ENCODE results near the gene POMC.
"Not testable (repeated sequence)": the region's sequence is repeated elsewhere in the genome, so short reads cannot be mapped to it uniquely, and the experiment has no call there.

The POMC gene

DNA sequence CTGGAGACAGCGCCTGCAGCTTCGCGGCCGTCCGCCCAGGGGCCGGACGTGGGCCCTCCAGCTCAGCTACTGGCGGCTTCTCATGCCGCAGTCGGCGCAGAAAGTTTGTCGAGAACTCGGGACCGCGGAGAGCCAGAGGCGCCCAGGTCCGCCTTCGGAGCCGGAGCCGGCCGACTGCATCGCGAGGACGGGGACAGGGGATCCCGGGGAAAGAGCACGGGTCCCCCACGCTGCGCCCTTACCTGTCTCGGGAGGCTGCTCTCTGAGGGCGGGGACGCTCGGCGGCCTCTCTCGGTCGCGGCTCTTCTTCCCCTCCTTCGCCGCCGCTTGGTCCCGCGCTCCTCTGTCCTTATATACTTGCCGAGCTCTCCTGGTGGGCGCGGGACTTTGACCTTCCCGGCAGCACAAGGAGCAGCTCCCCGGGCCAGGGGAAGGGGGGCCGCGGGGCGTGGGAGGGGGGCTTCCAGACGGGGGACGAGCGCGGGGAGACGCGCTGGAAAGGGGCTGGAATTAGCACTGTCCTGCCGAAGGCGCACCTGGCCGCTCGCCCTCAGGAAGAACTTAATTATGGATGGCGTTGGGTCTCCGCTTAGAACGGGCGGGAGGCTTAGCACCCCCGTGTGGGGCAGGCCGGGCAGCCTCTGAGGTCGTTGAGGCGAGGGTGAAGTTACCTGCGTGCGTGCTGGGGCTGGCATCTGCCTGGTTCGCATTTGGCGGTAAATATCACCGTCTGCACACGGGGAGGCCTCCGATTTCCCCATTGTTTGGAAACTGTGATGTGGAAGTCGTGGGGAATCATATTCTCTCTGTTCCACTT lies at the start of gene POMC:
Gene POMC, minus strand, starts transcription at position 325 of the 817 bp plus-strand sequence. CDS start 3,808 bp downstream, outside the sequence.
- H3K9ac ChIP-seq (ENCODE audit: low read depth in 1 of 2, low read length in 2 of 2) = no peak within 1 kb of the TSS
- H3K4me1 ChIP-seq (ENCODE audit: control insufficient read depth in 1 of 2, insufficient read depth in 2 of 2, low read length in 2 of 2) = peaks cover 0 to 5% of the 10 kb centered on the region in 2 donors
- H3K4me3 ChIP-seq (ENCODE audit: low read depth in 1 of 2, low read length in 2 of 2) = peak within 1 kb of the TSS; percentile 58 to 62
- peaks cover 36 to 45% of the 10 kb centered on the region in 2 donors for H3K27me3 ChIP-seq (ENCODE audit: control insufficient read depth in 1 of 2, insufficient read depth in 2 of 2, low read length in 2 of 2)
- no peak within 1 kb of the TSS for H3K27ac ChIP-seq (ENCODE audit: low read depth, low read length)
- H3K36me3 ChIP-seq (ENCODE audit: control insufficient read depth in 1 of 2, insufficient read depth in 2 of 2, low read length in 2 of 2) = no peaks in the 10 kb centered on the region
- H3K9me3 ChIP-seq (ENCODE audit: control insufficient read depth in 1 of 2, low read length in 2 of 2) = no peaks in the 10 kb centered on the region

DNA sequence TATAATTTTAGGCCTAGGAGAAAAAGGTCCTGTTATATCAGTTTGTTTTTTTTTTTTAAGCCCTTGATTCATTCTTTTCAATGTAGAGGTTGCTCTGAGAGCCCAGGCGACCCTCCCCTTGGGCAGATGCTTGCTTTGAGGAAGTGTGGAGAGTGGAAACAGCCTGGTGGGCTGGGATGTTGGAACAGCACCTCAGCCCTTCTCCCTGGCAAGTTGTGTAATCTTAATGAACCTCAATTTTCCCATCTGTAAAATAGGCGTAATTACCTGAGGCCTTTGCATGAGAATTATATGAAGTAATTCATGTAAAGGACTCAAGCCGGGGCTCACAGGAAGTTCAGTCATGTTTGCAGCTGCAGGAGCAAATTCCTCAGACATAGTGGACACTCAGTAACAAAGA lies 49.7 kb upstream of the POMC start:
- H3K36me3 ChIP-seq (ENCODE audit: control insufficient read depth in 1 of 2, insufficient read depth in 2 of 2, low read length in 2 of 2) = no peaks in the 10 kb centered on the region
- no peaks in the 10 kb centered on the region for H3K27me3 ChIP-seq (ENCODE audit: control insufficient read depth in 1 of 2, insufficient read depth in 2 of 2, low read length in 2 of 2)
- no peak overlapping the region for H3K27ac ChIP-seq (ENCODE audit: low read depth, low read length)
- H3K9ac ChIP-seq (ENCODE audit: low read depth in 1 of 2, low read length in 2 of 2) = no peak overlapping the region
- H3K4me3 ChIP-seq (ENCODE audit: low read depth in 1 of 2, low read length in 2 of 2) = no peak overlapping the region
- no peaks in the 10 kb centered on the region for H3K9me3 ChIP-seq (ENCODE audit: control insufficient read depth in 1 of 2, low read length in 2 of 2)
- H3K4me1 ChIP-seq (ENCODE audit: control insufficient read depth in 1 of 2, insufficient read depth in 2 of 2, low read length in 2 of 2) = peaks cover 0 to 4% of the 10 kb centered on the region in 2 donors

DNA sequence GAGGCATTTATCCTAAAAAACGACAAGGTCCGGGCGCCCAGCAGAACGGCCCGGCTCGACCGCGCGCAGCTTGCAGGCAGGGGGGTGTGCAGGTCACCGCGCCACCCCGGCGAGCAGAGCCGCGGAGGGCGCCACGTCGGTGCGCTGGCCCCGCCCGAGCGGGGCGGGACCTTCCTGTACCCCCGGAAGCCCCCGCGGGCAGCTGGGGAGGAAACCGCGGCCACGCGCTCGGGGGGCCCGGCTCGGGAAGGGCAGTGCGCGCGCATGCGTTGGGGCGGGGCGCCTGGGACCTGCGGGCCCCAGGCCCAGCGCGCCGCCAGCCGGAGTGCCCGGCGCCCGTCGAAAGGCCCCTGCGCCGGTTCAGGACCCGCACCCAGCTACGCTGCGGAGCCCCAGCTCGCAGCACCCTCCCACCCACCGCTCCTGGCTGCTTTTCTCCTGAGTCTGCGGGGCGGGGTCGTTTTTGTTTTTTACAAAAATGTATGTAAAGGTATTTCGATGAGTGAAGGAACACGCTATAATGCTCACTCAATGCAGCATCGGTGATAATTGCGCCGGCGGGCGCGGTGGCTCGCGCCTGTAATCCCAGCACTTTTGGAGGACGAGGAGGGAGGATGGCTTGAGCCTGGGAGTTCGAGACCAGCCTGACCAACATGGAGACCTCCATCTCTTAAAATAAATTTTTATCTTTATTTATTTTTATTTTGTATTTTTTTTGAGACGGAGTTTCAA lies 47.7 kb upstream of the POMC start:
- no peaks in the 10 kb centered on the region for H3K27me3 ChIP-seq (ENCODE audit: control insufficient read depth in 1 of 2, insufficient read depth in 2 of 2, low read length in 2 of 2)
- H3K4me3 ChIP-seq (ENCODE audit: low read depth in 1 of 2, low read length in 2 of 2) = peak overlapping the region; percentile 58 to 73
- peak overlapping the region; percentile 56 for H3K27ac ChIP-seq (ENCODE audit: low read depth, low read length)
- H3K9ac ChIP-seq (ENCODE audit: low read depth in 1 of 2, low read length in 2 of 2) = peak overlapping the region in 1 of 2 donors; percentile 25
- H3K9me3 ChIP-seq (ENCODE audit: control insufficient read depth in 1 of 2, low read length in 2 of 2) = no peaks in the 10 kb centered on the region
- no peaks in the 10 kb centered on the region for H3K36me3 ChIP-seq (ENCODE audit: control insufficient read depth in 1 of 2, insufficient read depth in 2 of 2, low read length in 2 of 2)
- H3K4me1 ChIP-seq (ENCODE audit: control insufficient read depth in 1 of 2, insufficient read depth in 2 of 2, low read length in 2 of 2) = peaks cover 0 to 4% of the 10 kb centered on the region in 2 donors

DNA sequence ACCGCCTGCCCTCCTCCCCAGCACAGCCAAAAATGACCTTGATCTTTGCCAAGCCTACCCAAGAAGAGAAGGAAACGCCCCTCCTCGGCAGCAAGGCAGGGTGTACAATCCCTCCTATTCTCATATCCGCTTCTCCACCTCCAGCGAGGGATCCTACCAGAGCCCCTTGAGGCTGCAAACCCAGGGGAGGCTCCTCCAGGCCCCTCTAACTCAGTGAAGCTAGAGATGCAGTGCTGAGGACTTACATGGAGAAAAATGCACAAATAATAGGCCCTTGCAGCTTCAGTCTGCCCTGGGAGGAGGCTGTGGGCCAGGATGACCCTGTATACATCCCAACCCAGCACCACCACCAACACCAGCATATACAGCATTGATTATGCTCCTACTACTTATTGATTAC lies 46.9 kb upstream of the POMC start:
- Histone ChIP-seq H3K27me3 (ENCODE audit: control insufficient read depth in 1 of 2, insufficient read depth in 2 of 2, low read length in 2 of 2) (no peaks in the 10 kb centered on the region), H3K4me1 (ENCODE audit: control insufficient read depth in 1 of 2, insufficient read depth in 2 of 2, low read length in 2 of 2) (peaks cover 0 to 4% of the 10 kb centered on the region in 2 donors), H3K9ac (ENCODE audit: low read depth in 1 of 2, low read length in 2 of 2) (no peak overlapping the region), H3K36me3 (ENCODE audit: control insufficient read depth in 1 of 2, insufficient read depth in 2 of 2, low read length in 2 of 2) (no peaks in the 10 kb centered on the region), H3K4me3 (ENCODE audit: low read depth in 1 of 2, low read length in 2 of 2) (no peak overlapping the region), H3K27ac (ENCODE audit: low read depth, low read length) (no peak overlapping the region), H3K9me3 (ENCODE audit: control insufficient read depth in 1 of 2, low read length in 2 of 2) (no peaks in the 10 kb centered on the region)

DNA sequence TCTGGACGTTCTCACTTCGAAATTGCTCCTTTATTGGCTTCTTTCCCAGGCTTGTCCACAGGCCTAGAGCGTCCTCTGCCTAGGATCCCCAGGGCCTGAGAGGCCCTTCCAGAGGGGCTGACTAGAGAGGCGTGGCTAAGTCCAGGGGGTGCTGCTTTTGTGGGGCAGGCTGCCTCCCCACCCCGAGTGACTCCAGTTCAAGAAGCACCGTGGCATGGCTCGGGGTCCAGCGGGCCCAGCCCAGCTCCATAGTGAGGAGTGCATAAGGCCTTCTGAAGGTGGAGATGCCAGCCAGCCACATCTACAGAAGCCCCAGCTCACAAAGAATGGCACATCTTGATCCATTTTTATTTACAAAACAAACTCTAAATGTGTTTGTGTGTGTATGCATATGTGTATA lies 44.8 kb upstream of the POMC start:
- H3K27me3 ChIP-seq (ENCODE audit: control insufficient read depth in 1 of 2, insufficient read depth in 2 of 2, low read length in 2 of 2) = no peaks in the 10 kb centered on the region
- H3K4me3 ChIP-seq (ENCODE audit: low read depth in 1 of 2, low read length in 2 of 2) = no peak overlapping the region
- H3K9me3 ChIP-seq (ENCODE audit: control insufficient read depth in 1 of 2, low read length in 2 of 2) = no peaks in the 10 kb centered on the region
- H3K36me3 ChIP-seq (ENCODE audit: control insufficient read depth in 1 of 2, insufficient read depth in 2 of 2, low read length in 2 of 2) = no peaks in the 10 kb centered on the region
- peaks cover 3 to 4% of the 10 kb centered on the region in 2 donors for H3K4me1 ChIP-seq (ENCODE audit: control insufficient read depth in 1 of 2, insufficient read depth in 2 of 2, low read length in 2 of 2)
- no peak overlapping the region for H3K9ac ChIP-seq (ENCODE audit: low read depth in 1 of 2, low read length in 2 of 2)
- no peak overlapping the region for H3K27ac ChIP-seq (ENCODE audit: low read depth, low read length)

DNA sequence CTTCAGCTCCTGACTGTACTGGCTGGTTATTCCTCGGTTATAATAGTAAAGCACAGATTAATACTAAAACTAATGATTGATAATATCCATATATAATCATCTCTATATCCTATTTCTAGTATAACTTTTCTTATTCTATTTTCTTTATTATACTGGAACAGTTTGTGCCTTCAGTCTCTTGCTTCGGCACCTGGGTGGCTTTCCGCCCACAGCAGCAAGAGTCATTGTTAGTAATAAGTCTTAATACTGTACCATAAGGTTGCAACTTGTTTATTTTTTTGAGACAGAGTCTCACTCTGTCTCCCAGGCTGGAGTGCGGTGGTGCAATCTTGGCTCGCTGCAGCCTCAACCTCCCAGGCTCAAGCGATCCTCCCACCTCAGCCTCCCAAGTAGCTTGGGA lies 42.5 kb upstream of the POMC start:
- H3K27ac ChIP-seq (ENCODE audit: low read depth, low read length); H3K9ac ChIP-seq (ENCODE audit: low read depth in 1 of 2, low read length in 2 of 2); H3K4me3 ChIP-seq (ENCODE audit: low read depth in 1 of 2, low read length in 2 of 2); H3K4me1 ChIP-seq (ENCODE audit: control insufficient read depth in 1 of 2, insufficient read depth in 2 of 2, low read length in 2 of 2); H3K9me3 ChIP-seq (ENCODE audit: control insufficient read depth in 1 of 2, low read length in 2 of 2); H3K27me3 ChIP-seq (ENCODE audit: control insufficient read depth in 1 of 2, insufficient read depth in 2 of 2, low read length in 2 of 2); H3K36me3 ChIP-seq (ENCODE audit: control insufficient read depth in 1 of 2, insufficient read depth in 2 of 2, low read length in 2 of 2): not testable (repeated sequence)

DNA sequence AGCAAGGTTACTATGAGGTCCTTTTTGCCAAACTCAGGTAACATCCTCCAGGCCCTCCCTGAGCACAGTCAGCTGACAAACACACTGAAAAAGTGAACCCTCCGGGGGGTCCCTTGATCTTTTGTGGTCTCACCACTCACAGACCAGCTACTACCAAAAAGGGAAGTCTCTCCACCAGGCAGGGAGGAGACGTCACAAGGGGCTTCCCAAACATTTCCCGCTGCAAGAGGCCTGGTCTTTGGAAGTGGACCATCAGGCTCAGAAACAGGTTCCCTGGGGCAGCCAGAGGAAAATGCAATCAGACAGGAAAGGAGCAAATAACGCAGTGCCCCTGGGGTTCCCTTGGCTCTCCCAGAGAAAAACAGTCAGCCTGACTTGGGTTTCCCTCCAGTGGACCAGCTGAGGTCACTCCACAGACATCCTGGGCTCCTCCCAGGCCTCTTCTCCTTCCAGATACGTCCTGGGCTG lies 38.7 kb upstream of the POMC start:
- Histone ChIP-seq H3K27me3 (ENCODE audit: control insufficient read depth in 1 of 2, insufficient read depth in 2 of 2, low read length in 2 of 2) (no peaks in the 10 kb centered on the region), H3K9me3 (ENCODE audit: control insufficient read depth in 1 of 2, low read length in 2 of 2) (no peaks in the 10 kb centered on the region), H3K9ac (ENCODE audit: low read depth in 1 of 2, low read length in 2 of 2) (no peak overlapping the region), H3K4me3 (ENCODE audit: low read depth in 1 of 2, low read length in 2 of 2) (no peak overlapping the region), H3K27ac (ENCODE audit: low read depth, low read length) (no peak overlapping the region), H3K4me1 (ENCODE audit: control insufficient read depth in 1 of 2, insufficient read depth in 2 of 2, low read length in 2 of 2) (peaks cover 0 to 3% of the 10 kb centered on the region in 2 donors), H3K36me3 (ENCODE audit: control insufficient read depth in 1 of 2, insufficient read depth in 2 of 2, low read length in 2 of 2) (no peaks in the 10 kb centered on the region)

DNA sequence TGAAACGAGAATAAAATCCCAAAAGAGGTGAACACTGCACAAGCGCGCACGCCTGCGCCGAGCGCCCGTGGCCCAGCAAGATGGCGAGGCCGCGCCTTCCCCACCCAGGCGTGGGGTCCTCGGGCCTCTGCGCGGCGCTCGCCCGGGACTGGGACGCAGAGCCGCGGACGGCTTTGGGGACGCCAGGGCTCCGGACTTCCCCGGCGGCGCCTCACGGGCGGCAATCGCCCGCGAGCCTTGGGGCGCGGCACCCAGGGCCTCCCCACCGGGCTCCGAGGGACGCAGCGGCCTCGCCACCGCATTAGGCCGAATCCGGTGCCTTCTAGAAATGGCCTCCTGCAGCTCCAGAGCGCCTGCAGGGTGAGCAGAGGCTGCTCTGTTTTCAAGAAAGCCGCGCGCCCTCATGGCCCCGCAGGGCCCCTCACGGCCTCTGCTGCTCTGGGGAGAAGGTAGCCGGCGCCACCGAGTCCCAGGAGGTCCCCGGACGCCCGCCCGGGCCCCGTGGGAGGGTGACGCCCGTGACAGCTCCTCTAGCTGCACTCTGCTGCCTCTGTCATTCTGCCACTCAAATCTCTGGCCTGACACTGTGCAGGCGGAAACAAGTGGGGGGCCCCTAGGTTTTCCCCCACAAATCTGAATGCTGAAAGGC lies 35.9 kb upstream of the POMC start:
- H3K36me3 ChIP-seq (ENCODE audit: control insufficient read depth in 1 of 2, insufficient read depth in 2 of 2, low read length in 2 of 2) = no peaks in the 10 kb centered on the region
- no peak overlapping the region for H3K27ac ChIP-seq (ENCODE audit: low read depth, low read length)
- H3K4me1 ChIP-seq (ENCODE audit: control insufficient read depth in 1 of 2, insufficient read depth in 2 of 2, low read length in 2 of 2) = no peaks in the 10 kb centered on the region
- no peak overlapping the region for H3K4me3 ChIP-seq (ENCODE audit: low read depth in 1 of 2, low read length in 2 of 2)
- H3K9me3 ChIP-seq (ENCODE audit: control insufficient read depth in 1 of 2, low read length in 2 of 2) = no peaks in the 10 kb centered on the region
- no peak overlapping the region for H3K9ac ChIP-seq (ENCODE audit: low read depth in 1 of 2, low read length in 2 of 2)
- H3K27me3 ChIP-seq (ENCODE audit: control insufficient read depth in 1 of 2, insufficient read depth in 2 of 2, low read length in 2 of 2) = no peaks in the 10 kb centered on the region

DNA sequence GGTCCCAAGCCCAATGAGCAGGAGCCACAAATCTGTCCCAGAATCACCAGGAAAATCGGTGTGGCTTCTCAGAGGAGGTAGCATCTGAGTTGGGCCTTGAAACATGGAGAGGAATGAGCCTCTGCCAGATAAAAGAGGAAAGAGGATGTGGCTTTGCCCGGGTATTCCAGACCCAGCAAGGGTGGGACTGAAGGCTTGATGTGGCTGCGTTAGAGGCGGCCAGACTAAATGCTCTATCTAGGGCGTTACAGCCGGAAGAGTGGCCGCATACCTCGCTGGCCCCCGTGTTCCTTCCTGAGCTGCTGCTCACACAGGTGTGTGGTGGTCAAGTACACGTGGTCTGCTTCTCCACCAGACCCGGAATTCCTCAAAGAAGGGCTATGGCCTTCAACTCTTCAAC lies 33.9 kb upstream of the POMC start:
- no peak overlapping the region for H3K4me3 ChIP-seq (ENCODE audit: low read depth in 1 of 2, low read length in 2 of 2)
- no peaks in the 10 kb centered on the region for H3K36me3 ChIP-seq (ENCODE audit: control insufficient read depth in 1 of 2, insufficient read depth in 2 of 2, low read length in 2 of 2)
- no peak overlapping the region for H3K9ac ChIP-seq (ENCODE audit: low read depth in 1 of 2, low read length in 2 of 2)
- no peaks in the 10 kb centered on the region for H3K9me3 ChIP-seq (ENCODE audit: control insufficient read depth in 1 of 2, low read length in 2 of 2)
- H3K27ac ChIP-seq (ENCODE audit: low read depth, low read length) = no peak overlapping the region
- no peaks in the 10 kb centered on the region for H3K4me1 ChIP-seq (ENCODE audit: control insufficient read depth in 1 of 2, insufficient read depth in 2 of 2, low read length in 2 of 2)
- no peaks in the 10 kb centered on the region for H3K27me3 ChIP-seq (ENCODE audit: control insufficient read depth in 1 of 2, insufficient read depth in 2 of 2, low read length in 2 of 2)

DNA sequence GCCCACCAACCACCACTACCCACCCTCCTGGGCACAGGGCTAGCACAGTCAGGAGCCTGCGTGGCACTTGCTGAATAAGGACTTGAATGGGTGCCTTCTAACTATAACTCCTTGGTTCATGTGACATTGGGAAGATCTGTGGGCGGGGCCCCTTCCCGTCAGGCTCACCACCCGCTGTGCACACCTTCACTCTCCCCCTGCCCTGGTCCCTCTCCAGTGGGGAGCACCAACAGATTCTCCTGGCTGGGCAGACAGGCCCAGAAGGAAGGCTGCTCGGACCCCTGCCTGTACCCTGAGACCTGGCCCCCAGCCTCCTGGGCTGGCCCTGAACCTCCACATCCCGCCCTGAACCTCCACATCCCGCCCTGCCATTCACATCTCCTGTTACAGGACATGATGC lies 33.4 kb upstream of the POMC start:
- Histone ChIP-seq H3K4me3 (ENCODE audit: low read depth in 1 of 2, low read length in 2 of 2) (no peak overlapping the region), H3K36me3 (ENCODE audit: control insufficient read depth in 1 of 2, insufficient read depth in 2 of 2, low read length in 2 of 2) (no peaks in the 10 kb centered on the region), H3K9me3 (ENCODE audit: control insufficient read depth in 1 of 2, low read length in 2 of 2) (no peaks in the 10 kb centered on the region), H3K27me3 (ENCODE audit: control insufficient read depth in 1 of 2, insufficient read depth in 2 of 2, low read length in 2 of 2) (no peaks in the 10 kb centered on the region), H3K9ac (ENCODE audit: low read depth in 1 of 2, low read length in 2 of 2) (no peak overlapping the region), H3K27ac (ENCODE audit: low read depth, low read length) (no peak overlapping the region), H3K4me1 (ENCODE audit: control insufficient read depth in 1 of 2, insufficient read depth in 2 of 2, low read length in 2 of 2) (no peaks in the 10 kb centered on the region)

All from duodenal mucosa (tissue), 2 donors.